ENCODE results near the gene GNAO1. TPM values are rescaled to one million over a fixed set of nuclear protein-coding genes. Genes with fewer than 3 reads are reported as not detected.

The GNAO1 gene
- total and polyA plus RNA-seq, 8 donors, result 1.2 to 13.4 (median 4.8) TPM

DNA sequence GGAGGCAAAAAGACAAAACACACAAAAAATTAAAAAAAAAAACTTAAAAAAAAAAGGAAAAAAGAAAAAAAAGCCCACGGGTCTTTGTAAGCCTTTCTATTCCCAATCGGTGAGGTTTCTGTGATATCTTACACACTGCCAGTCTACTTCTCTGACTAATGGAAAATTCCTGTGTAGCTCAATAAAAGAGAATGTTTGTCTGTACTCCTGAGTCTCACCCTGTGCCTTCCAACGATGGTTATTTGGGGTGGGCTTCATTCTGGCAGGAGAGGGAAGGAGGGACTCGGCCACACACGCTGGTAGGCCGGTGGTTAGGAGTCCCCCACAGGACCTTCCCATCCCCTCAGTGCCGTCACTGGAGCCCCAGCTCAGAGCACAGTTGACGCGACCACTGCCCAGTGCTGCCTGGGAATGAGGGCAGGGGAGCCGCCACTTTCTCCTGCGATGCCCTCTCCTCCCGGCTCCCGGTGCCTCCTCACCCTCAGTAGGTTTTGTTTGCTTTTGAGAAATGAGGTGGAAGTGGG is 166.0 kb downstream of the GNAO1 start:
- Histone ChIP-seq H3K27ac (no peak overlapping the region), H3K4me3 (peak overlapping the region in 2 of 4 donors; percentile 30 to 43), H3K4me1 (no peaks in the 10 kb centered on the region), H3K27me3 (no peaks in the 10 kb centered on the region), H3K36me3 (peaks cover 0 to 5% (median 0%) of the 10 kb centered on the region in 3 donors), H3K9me3 (no peaks in the 10 kb centered on the region)
- TF ChIP-seq, protein P1, sequence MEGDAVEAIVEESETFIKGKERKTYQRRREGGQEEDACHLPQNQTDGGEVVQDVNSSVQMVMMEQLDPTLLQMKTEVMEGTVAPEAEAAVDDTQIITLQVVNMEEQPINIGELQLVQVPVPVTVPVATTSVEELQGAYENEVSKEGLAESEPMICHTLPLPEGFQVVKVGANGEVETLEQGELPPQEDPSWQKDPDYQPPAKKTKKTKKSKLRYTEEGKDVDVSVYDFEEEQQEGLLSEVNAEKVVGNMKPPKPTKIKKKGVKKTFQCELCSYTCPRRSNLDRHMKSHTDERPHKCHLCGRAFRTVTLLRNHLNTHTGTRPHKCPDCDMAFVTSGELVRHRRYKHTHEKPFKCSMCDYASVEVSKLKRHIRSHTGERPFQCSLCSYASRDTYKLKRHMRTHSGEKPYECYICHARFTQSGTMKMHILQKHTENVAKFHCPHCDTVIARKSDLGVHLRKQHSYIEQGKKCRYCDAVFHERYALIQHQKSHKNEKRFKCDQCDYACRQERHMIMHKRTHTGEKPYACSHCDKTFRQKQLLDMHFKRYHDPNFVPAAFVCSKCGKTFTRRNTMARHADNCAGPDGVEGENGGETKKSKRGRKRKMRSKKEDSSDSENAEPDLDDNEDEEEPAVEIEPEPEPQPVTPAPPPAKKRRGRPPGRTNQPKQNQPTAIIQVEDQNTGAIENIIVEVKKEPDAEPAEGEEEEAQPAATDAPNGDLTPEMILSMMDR (IDR thresholded peaks at IDR 0.05), result no peak
- DNase-seq (peak in 3 of 6 donors; percentile 12 to 59 (median 58)), FAIRE-seq (no peak), ATAC-seq (peak; percentile 47 to 76 (median 65))
- 40 to 45% methylated on average over 13 of the region's 13 CpGs for WGBS, 2 donors
- intact Hi-C loops (cut with DNase I), result no loop called here

DNA sequence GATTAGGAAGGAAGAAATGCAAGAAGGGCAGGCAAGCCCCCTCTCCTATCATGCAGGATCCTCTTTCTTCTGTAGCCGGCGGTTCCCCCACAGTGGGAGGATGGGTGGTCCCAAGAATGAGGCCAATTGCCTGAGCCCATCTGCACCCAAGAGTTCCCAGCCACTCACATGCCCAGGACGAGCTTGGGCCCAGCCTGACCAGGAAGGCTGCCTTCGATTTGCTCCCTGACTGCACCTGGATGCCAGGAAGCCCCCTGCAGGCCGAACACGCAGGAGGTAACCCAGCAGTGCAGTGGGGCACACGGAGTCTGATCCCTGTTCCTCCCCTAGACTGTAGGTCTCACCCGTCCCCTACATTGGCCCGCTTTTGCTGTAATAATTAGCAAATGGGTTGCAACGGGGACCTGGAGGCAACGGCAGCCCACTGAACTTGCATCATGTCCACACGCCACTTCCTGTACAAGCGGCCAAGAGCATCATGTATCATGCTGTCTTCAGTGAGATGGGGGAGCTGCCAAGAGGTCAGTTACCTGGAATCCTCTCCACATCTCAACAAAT is 166.6 kb downstream of the GNAO1 start:
- no peak for ATAC-seq
- no peak for FAIRE-seq
- no peak overlapping the region for H3K4me3 ChIP-seq
- TF ChIP-seq, protein P1 (IDR thresholded peaks at IDR 0.05), result no peak
- peak in 3 of 6 donors; percentile 14 to 57 (median 53) for DNase-seq
- intact Hi-C loops (cut with DNase I), result no loop called here
- H3K27me3 ChIP-seq, result no peaks in the 10 kb centered on the region
- H3K36me3 ChIP-seq, result peaks cover 0 to 10% (median 0%) of the 10 kb centered on the region in 3 donors
- H3K9me3 ChIP-seq, result no peaks in the 10 kb centered on the region
- no peaks in the 10 kb centered on the region for H3K4me1 ChIP-seq
- H3K27ac ChIP-seq, result no peak overlapping the region
- WGBS, 2 donors, result 76 to 79% methylated on average over 13 of the region's 13 CpGs

DNA sequence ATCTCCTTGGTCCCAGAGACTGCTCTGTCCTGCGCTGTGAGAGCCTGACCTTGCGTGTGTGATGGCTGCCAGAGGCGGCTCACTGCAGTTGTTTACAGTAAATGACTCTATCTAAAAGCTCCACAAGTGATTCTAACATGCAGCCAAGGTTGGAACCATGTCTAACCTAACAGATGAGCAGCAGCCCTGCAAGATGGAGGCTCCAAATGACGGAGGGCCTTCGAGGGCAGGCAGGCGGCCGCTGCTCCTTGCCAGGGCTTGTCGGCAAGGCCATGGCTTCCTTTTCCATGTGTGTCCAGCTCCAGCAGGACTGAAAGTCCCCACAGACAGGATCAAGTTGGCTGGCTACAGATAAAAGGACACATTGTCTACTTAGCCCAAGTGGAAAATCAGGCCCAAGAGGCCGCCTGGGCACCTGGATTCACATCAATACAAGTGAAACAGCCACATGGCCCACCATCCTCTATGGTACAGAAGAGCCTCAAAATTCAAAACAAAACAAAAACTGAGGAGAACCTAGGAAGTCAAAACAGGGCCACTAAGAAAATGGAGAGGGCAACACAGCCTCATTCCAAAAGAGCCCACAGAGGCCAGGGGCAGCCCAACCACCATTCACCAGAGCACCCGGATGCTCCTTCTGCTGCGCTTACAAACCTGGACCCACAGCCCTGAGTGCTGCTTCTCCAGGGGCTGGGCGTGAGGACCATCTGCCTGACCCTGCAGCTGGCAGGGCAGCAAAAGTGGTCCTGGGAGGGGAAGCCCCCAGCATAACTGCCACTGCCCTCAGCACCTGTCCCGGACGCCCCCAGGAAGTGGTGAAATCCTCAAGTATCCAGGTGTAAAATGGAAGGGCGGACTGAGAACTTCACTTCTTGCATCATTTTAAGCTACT is 169.1 kb downstream of the GNAO1 start:
- FAIRE-seq (no peak), ATAC-seq (no peak), DNase-seq (peak in 2 of 6 donors; percentile 12 to 47)
- H3K4me3 ChIP-seq, result no peak overlapping the region
- no peak overlapping the region for H3K27ac ChIP-seq
- H3K9me3 ChIP-seq, result no peaks in the 10 kb centered on the region
- WGBS, 2 donors, result 93 to 96% methylated on average over 15 of the region's 15 CpGs
- intact Hi-C loops (cut with DNase I), result no loop called here
- H3K27me3 ChIP-seq, result no peaks in the 10 kb centered on the region
- H3K4me1 ChIP-seq, result no peaks in the 10 kb centered on the region
- TF ChIP-seq, protein P1 (IDR thresholded peaks at IDR 0.05), result no peak
- H3K36me3 ChIP-seq, result peaks cover 0 to 27% (median 13%) of the 10 kb centered on the region in 3 donors

DNA sequence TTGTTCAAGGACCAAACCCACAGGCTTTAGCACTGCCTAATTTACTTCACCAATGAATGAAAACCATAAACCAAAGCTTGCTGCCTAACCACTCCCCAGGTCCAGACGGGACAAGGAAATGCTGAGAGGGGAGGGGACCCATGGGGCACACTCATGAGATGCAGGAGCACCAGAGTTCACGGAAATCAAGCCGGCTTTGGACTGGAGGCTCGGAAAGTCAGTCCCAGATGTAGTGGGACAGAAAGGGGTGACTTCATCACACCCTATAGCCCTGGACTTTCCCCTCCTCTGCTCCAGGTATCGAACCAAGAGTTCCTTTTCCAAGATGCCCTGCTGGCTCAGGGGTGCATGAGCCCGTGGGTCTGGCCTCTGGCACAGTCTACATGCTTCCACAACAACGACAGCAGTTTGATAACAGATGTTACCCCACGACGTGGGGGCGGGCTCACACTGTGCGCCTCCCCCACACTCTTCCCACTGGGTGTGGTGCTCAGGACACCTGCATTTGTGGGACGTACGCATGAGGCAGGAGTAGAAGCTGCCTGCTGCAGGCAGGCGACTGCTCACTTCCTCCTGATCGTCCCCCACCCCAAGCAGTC is 170.9 kb downstream of the GNAO1 start:
- peak in 1 of 6 donors; percentile 40 for DNase-seq
- TF ChIP-seq, protein P1 (IDR thresholded peaks at IDR 0.05), result no peak
- Histone ChIP-seq H3K4me3 (no peak overlapping the region), H3K4me1 (no peaks in the 10 kb centered on the region), H3K27me3 (no peaks in the 10 kb centered on the region), H3K27ac (no peak overlapping the region), H3K9me3 (no peaks in the 10 kb centered on the region), H3K36me3 (peaks cover 0 to 31% (median 13%) of the 10 kb centered on the region in 3 donors)
- no peak for ATAC-seq
- WGBS, 2 donors, result 80 to 81% methylated on average over 15 of the region's 15 CpGs
- intact Hi-C loops (cut with DNase I), result no loop called here
- no peak for FAIRE-seq
